ENCODE measurements around the gene IFT52.

Gene IFT52

GRCh38 chr20:43669332-43669731 lies 78.6 kb downstream of the IFT52 start:
- H3K4me3 ChIP-seq (ENCODE audit: low read length): no peak overlapping the region
- peak; percentile 35 for DNase-seq (ENCODE audit: low read depth)
- no peak for TF ChIP-seq CTCF (IDR thresholded peaks at IDR 0.05; ENCODE audit: insufficient read depth, low read depth, low read length, missing control alignments)

DNA sequence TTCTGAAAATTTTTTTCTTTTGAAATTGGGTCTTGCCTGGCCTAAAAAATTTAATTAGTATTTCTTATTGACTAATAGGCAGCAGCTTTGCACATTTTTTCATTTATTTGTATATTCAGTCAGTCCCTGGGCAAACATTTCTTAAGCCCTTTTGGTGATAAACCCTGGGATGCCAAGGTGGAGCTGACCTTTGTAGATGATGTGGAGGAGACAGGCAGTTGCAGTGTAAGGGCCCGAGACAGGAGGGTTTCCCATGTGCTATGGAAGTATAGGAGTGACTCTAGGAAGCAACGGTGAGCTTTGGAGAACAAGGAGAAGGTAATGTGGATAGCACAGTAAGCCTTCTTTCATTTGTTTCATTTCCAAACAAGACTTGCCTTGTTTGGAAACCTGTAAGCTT lies 79.7 kb downstream of the IFT52 start:
- TF ChIP-seq CTCF (IDR thresholded peaks at IDR 0.05; ENCODE audit: insufficient read depth, low read depth, low read length, missing control alignments): no peak
- no peak for DNase-seq (ENCODE audit: low read depth)
- no peak overlapping the region for H3K4me3 ChIP-seq (ENCODE audit: low read length)

GRCh38 chr20:43676368-43676767 lies 85.6 kb downstream of the IFT52 start:
- H3K4me3 ChIP-seq (ENCODE audit: low read length): no peak overlapping the region
- DNase-seq (ENCODE audit: low read depth): no peak
- no peak for TF ChIP-seq CTCF (IDR thresholded peaks at IDR 0.05; ENCODE audit: insufficient read depth, low read depth, low read length, missing control alignments)

DNA sequence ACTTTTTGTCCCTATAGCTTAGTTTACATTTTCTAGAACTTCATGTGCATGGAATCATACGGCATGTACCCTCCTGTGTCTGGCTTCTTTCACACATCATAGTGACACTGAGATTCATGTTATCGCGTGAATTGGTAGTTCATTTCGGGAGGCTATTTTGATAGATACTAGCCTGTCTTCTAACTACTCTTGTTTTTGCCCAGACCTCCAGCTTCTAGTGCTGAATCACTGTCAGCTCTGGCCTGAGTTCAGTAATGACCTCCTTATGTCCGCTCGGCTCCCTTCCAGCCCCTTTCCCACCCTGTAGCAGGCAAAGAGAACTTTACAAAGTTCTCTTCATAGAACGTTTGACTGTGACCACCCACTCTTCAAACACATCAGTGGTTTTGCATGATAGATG lies 90.2 kb downstream of the IFT52 start:
- H3K4me3 ChIP-seq (ENCODE audit: low read length): no peak overlapping the region
- DNase-seq (ENCODE audit: low read depth): no peak
- no peak for TF ChIP-seq CTCF (IDR thresholded peaks at IDR 0.05; ENCODE audit: insufficient read depth, low read depth, low read length, missing control alignments)

DNA sequence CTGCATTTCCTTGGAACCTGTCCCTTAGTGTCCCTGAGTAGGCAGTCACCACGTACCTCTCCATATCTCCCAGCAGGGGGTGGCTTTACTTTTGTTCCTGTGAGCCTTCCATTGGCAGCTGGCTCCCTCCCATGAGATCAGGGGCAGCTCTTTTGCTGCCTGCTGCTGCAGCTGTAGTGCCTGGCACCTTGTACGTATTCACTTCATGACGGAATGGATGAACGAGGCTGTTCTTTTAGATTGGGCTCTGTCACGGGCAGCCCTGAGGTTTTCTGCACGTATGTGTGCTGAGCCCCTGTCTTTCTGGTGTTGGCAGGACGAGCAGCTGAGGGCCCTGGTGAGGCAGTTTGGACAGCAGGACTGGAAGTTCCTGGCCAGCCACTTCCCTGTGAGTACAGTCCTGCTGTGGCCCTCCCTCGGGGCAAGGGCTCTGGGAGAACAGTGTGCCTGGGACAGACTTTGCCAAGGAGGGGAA lies 90.8 kb downstream of the IFT52 start:
- TF ChIP-seq CTCF (IDR thresholded peaks at IDR 0.05; ENCODE audit: insufficient read depth, low read depth, low read length, missing control alignments): no peak
- no peak for DNase-seq (ENCODE audit: low read depth)
- H3K4me3 ChIP-seq (ENCODE audit: low read length): no peak overlapping the region

DNA sequence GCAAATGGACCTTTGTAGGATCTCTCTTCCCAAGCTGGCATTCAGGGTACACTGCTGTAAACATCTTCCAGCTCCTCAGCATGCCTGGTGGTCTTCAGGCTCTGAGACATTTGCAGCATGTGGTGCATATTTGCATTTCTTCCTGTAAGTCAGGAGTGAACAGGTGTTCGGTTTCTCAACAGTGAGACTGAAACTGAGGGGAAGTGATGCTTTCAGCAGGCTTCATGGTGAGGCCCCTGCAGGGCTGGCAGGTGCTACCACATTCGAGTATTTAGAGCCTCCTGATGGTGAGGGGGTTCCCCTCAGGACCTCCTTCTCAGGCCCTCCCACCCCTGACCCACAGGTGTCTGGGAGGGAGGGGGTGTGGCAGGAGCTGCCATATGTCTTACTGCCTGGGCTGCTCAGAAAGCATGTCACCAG lies 91.3 kb downstream of the IFT52 start:
- H3K4me3 ChIP-seq (ENCODE audit: low read length): no peak overlapping the region
- no peak for TF ChIP-seq CTCF (IDR thresholded peaks at IDR 0.05; ENCODE audit: insufficient read depth, low read depth, low read length, missing control alignments)
- no peak for DNase-seq (ENCODE audit: low read depth)

DNA sequence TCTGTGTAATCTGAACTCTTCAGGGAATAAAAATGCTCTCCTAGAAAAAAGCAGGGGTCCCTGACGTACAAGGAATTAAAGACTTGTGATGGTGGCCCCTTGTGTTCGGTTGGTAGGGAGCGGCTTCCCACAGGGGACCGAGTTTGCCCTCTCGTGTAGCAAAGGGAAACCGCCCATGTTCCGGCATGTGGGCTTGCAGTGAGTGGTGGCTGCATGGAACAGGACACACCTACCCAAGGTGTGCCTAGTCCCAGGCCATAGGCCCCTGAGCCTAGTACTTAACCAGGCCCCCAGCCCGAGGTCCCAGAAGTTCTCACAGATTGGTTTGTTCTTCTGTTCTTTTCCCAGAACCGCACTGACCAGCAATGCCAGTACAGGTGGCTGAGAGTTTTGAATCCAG lies 91.7 kb downstream of the IFT52 start:
- no peak for TF ChIP-seq CTCF (IDR thresholded peaks at IDR 0.05; ENCODE audit: insufficient read depth, low read depth, low read length, missing control alignments)
- no peak overlapping the region for H3K4me3 ChIP-seq (ENCODE audit: low read length)
- no peak for DNase-seq (ENCODE audit: low read depth)

All from epithelial cell of esophagus (primary cell).